Heart right ventricle (tissue), 16 donors: ENCODE data around the gene PDLIM5. TPM values are rescaled to one million over a fixed set of nuclear protein-coding genes. Genes with fewer than 3 reads are reported as not detected.

Experiments used
- ATAC-seq, 8 donors: fragments of 200-7000 bp; cut with Tn5 transposase; one replicate each; pipeline ENCODE4 v1.9.1; 2020; ENCODE audit warnings: mild to moderate bottlenecking in 8 of 8, moderate library complexity in 8 of 8, moderate number of reproducible peaks in 1 of 8
- DNase-seq, 2 donors: peaks; one replicate each; pipeline ENCODE4 v3.0.0-alpha.2; 2020
- H3K27ac ChIP-seq, 10 donors: fragments of 200-600 bp; sonication (generic) in 2 of 10; one replicate each; pipeline versions ENCODE4 v1.5.0 to v1.8.0; 2020 to 2022; ENCODE audit warnings: mild to moderate bottlenecking in 3 of 10
- H3K27me3 ChIP-seq, 7 donors: fragments of 200-600 bp; one replicate each; pipeline ENCODE4 v1.8.0; 2021 to 2022; ENCODE audit warnings: mild to moderate bottlenecking in 2 of 7
- H3K36me3 ChIP-seq, 9 donors: fragments of 200-600 bp; sonication (generic) in 1 of 9; one replicate each; pipeline versions ENCODE4 v1.5.0 to v1.8.0; 2020 to 2022; ENCODE audit warnings: mild to moderate bottlenecking in 2 of 9
- H3K4me1 ChIP-seq, 9 donors: fragments of 200-600 bp; sonication (generic) in 1 of 9; one replicate each; pipeline versions ENCODE4 v1.5.0 to v1.8.0; 2020 to 2022; ENCODE audit warnings: mild to moderate bottlenecking in 4 of 9
- H3K4me3 ChIP-seq, 10 donors: fragments of 200-600 bp; sonication (generic) in 2 of 10; one replicate each; pipeline versions ENCODE4 v1.5.0 to v1.8.0; 2020 to 2022; ENCODE audit warnings: mild to moderate bottlenecking in 7 of 10, moderate library complexity in 2 of 10
- H3K9me3 ChIP-seq, 11 donors: fragments of 200-600 bp in 10 of 11; sonication (generic) in 2 of 11; one replicate each; pipeline versions ENCODE4 v1.5.0 to v1.8.0; 2013 to 2022; ENCODE audit warnings: mild to moderate bottlenecking in 2 of 11, control low read depth in 1 of 11, moderate library complexity in 1 of 11
- CTCF ChIP-seq, 9 donors: fragments of 200-600 bp; sonication (generic) in 2 of 9; IDR thresholded peaks; one replicate each; pipeline versions ENCODE4 v1.5.0 to v1.8.0; 2021 to 2022; ENCODE audit warnings: antibody characterized with exemption in 9 of 9, mild to moderate bottlenecking in 5 of 9, moderate library complexity in 1 of 9
- WGBS, 2 donors: extraction: QIAGEN DNeasy Blood & Tissue Kit; methylation state at CpG; one replicate each; pipeline ENCODE4 v1.1.7; 2013; ENCODE audit warnings: inconsistent platforms in 1 of 2; 5-methylcytosine and 5-hydroxymethylcytosine counted together
- intact Hi-C, 10 donors: fragments of 100-400 bp; cut with DNase I; formaldehyde crosslinking; loops; one replicate each; pipeline versions ENCODE4 v1.11.1 to v1.14.2; 2022
- polyA plus RNA-seq, 2 donors: library from polyadenylated mRNA; stranded (reverse); fragments of 200-250 nt; gene quantifications; one replicate each; pipeline ENCODE4 v1.2.3, GENCODE V29; 2013
- total RNA-seq, 10 donors: library from RNA; stranded (reverse); fragmentation: NEBNext Ultra II Directional in 3 of 10; extraction: Animal tissue kit (Norgen Biotek cat#: 25700) in 3 of 10; gene quantifications; one replicate each; pipeline versions ENCODE4 v1.2.1 to v1.2.4, GENCODE V29; 2021 to 2023
- donor health status: Arrhythmogenic right ventricular cardiomyopathy.
- donor health status: ischemic (EF 13 %, LVEDD 7.1; RV severe dilation, severe dysfunction).
- donor health status: healthy with polysubstance abuse.
- donor health status: DM: no; HTN: yes; CAD: no.
- donor health status: DM: no; HTN: no; CAD: no.
- donor health status: ischemic (EF 25% LVEDD 6.9; RV normal size, moderate dysfunction).
- donor health status: ischemic (EF 25% LVEDD 5.7; RV mildly dilated, moderate dysfunction).
- donor health status: healthy.
- donor health status: DM: yes; HTN: yes; CAD: no.
- donor health status: Ischemic cardiomyopathy.
- donor health status: ischemic (EF 35%, LVEDD 5.7; RV mildly dilated, moderate dysfunction).
- donor health status: nonischemic (EF 11% LVEDD 7.7; RV severe dilation, severe dysfunction).
- donor health status: DM: yes; HTN: yes; CAD: no.
- donor health status: PGD.
- donor health status: ischemic (EF 29% LVEDD 5.4; RV normal size, mild dysfunction).
- donor health status: nonischemic (EF 23%, LVEDD 6.1; RV moderate dilation, normal function).

Gene PDLIM5
- total and polyA plus RNA-seq, 12 donors: 221 to 1,549 (median 1,269) TPM

- Histone ChIP-seq H3K27me3 (no peaks in the 10 kb centered on the region), H3K27ac (peak overlapping the region in 2 of 10 donors; percentile 4 to 8), H3K4me1 (peaks cover 2 to 89% (median 68%) of the 10 kb centered on the region in 9 donors), H3K9me3 (no peaks in the 10 kb centered on the region), H3K36me3 (peaks cover 0 to 13% (median 0%) of the 10 kb centered on the region in 9 donors), H3K4me3 (no peak overlapping the region)
- intact Hi-C loops: no loop called here
- WGBS, 2 donors: 68 to 69% methylated on average over 2 of the region's 2 CpGs
- ATAC-seq (peak in 2 of 8 donors; percentile 16 to 42), DNase-seq (no peak)
- TF ChIP-seq CTCF (IDR thresholded peaks at IDR 0.05): no peak
Measured at GRCh38 chr4:94495408-94495807, 43.7 kb downstream of the PDLIM5 start.

GRCh38 chr4:94497690-94498089 is 45.9 kb downstream of the PDLIM5 start:
- H3K27me3 ChIP-seq: no peaks in the 10 kb centered on the region
- H3K27ac ChIP-seq: peak overlapping the region in 4 of 10 donors; percentile 1 to 25 (median 15)
- TF ChIP-seq CTCF (IDR thresholded peaks at IDR 0.05): no peak
- DNase-seq (no peak), ATAC-seq (no peak)
- WGBS, 2 donors: 46 to 51% methylated on average over 2 of the region's 2 CpGs
- intact Hi-C loops: no loop called here
- peaks cover 0 to 11% (median 0%) of the 10 kb centered on the region in 9 donors for H3K36me3 ChIP-seq
- H3K4me3 ChIP-seq: no peak overlapping the region
- no peaks in the 10 kb centered on the region for H3K9me3 ChIP-seq
- peaks cover 9 to 88% (median 66%) of the 10 kb centered on the region in 9 donors for H3K4me1 ChIP-seq

- peaks cover 9 to 92% (median 66%) of the 10 kb centered on the region in 9 donors for H3K4me1 ChIP-seq
- intact Hi-C loops: no loop called here
- ATAC-seq (no peak), DNase-seq (no peak)
- H3K4me3 ChIP-seq: no peak overlapping the region
- H3K27me3 ChIP-seq: no peaks in the 10 kb centered on the region
- H3K36me3 ChIP-seq: peaks cover 0 to 11% (median 0%) of the 10 kb centered on the region in 9 donors
- TF ChIP-seq CTCF (IDR thresholded peaks at IDR 0.05): no peak
- 61 to 67% methylated on average over 1 of the region's 1 CpG for WGBS, 2 donors
- H3K27ac ChIP-seq: no peak overlapping the region
- H3K9me3 ChIP-seq: no peaks in the 10 kb centered on the region
Measured at GRCh38 chr4:94498502-94498901, 46.8 kb downstream of the PDLIM5 start.

GRCh38 chr4:94500685-94501084 is 48.9 kb downstream of the PDLIM5 start:
- intact Hi-C loops: loop anchor here in 1 of 10 donors (10.0 kb wide), 2 partner anchors 46 to 96 kb away; partner anchors contain the start of gene PDLIM5
- H3K4me1 ChIP-seq: peaks cover 11 to 99% (median 76%) of the 10 kb centered on the region in 9 donors
- peak; percentile 23 to 57 for DNase-seq

More at GRCh38 chr4:94500685-94501084, 48.9 kb downstream of the PDLIM5 start:
- no peak for TF ChIP-seq CTCF (IDR thresholded peaks at IDR 0.05)
- Histone ChIP-seq H3K4me3 (no peak overlapping the region), H3K36me3 (peaks cover 0 to 4% (median 0%) of the 10 kb centered on the region in 9 donors), H3K27ac (peak overlapping the region in 9 of 10 donors; percentile 11 to 76 (median 64)), H3K9me3 (no peaks in the 10 kb centered on the region), H3K27me3 (no peaks in the 10 kb centered on the region)
- 41 to 44% methylated on average over 3 of the region's 3 CpGs for WGBS, 2 donors
- peak; percentile 62 to 86 (median 80) for ATAC-seq
